SK-N-DZ (cell line): ENCODE data around the gene TDRD3.

Experiments
- DNase-seq: peaks from one replicate; pipeline ENCODE4 v3.0.0-alpha.2; 2015; ENCODE audit warnings: low spot score

TDRD3 gene

DNA sequence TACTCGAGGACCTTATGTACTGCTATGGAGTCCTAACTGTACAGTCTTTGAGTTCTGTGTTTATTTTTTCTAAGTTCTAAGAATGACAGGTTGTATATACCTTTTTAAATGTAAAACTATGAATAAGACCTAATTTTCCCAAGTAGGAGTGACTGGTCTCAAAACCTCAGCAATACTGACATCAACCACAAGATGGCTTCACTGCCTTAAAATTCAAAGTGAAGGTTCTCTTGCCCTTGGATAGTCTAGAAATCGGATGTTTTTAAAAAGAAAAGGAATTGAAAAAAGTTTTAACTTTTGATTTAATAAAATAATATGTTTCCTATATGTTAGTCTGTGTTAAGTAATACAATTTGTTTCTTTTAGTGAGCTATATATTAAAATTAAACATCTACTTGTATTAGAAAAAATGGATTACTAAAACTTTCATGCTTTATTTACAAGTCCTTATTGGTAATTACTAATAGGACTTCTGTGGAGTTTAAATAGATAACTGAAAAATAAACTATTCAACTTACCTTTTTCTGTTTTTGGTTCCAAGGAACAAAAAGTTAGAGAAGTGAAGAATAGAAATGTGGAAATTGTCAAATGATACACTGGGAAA, 52.0 kb downstream of the TDRD3 start:
- DNase-seq: peak; percentile 50

DNA sequence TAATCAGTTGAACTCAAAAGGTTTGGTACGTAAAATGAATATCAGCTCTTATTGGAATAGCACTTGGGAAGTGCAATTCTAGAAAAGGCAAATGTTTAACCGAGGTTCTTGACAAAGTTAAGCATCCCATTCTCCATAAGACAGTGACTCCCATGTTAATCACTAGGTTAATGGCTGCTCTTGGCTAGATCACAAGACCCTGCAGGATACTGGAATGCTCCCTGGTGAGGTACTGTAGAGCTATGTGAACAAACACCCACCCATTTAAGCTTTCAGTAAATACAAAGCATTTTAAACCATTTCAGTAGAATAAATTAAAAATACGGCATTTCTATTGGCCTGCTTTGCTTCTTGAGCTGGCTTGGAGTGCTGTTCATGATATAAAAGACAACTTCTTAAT, 56.5 kb downstream of the TDRD3 start:
- DNase-seq: no peak

DNA sequence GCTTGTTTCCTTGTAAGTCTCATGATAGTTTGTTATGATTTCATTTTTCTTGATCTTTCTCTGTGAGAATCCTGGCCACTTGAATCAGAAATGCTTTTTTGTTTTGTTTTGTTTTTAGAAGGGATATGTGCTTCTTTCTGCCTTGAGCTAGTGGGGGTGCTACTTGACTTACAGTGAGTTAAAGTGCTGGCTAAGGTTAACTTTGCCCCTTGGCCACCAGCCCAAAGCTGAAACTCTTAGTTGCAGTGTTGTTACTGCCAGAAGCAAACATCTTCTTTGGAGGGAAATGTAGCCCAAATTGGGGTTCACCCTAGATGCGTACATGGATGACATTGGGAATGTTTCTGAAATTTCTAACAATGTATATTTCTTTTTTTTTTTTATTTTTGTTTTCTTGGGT, 57.4 kb downstream of the TDRD3 start:
- no peak for DNase-seq

DNA sequence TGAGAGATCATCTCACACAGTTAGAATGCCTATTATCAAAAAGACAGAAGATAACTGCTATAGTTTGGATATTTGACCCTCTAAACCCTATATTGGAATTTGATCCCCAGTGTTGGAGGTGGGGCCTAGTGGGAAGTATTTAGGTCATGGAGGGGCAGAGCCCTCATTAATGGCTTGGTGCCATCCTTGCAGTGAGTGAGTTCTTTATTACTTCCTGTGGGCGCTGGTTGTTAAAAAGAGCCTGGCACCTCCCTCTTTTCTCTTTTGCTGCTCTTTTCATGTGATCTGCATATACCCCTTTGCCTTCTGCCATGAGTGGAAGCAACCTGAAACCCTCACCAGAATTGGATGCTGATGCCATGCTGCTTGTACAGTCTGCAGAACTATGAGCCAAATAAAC, 66.8 kb downstream of the TDRD3 start:
- DNase-seq: no peak

DNA sequence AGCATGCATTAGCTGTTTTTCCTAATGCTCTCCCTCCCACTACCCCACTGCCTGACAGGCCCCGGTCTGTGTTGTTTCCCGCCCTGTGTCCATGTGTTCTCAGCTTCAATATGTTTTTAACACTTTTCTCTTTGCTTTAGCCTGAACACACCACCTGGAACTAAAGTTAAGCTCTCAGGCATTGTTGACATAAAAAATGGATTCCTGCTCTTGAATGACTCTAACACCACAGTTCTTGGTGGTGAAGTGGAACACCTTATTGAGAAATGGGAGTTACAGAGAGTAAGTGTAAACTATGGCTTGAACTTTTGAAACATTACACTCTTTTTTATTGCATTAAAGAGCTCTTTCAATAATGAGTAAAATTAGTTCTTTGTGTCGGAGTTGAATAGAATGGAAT, 70.1 kb downstream of the TDRD3 start:
- DNase-seq: no peak

DNA sequence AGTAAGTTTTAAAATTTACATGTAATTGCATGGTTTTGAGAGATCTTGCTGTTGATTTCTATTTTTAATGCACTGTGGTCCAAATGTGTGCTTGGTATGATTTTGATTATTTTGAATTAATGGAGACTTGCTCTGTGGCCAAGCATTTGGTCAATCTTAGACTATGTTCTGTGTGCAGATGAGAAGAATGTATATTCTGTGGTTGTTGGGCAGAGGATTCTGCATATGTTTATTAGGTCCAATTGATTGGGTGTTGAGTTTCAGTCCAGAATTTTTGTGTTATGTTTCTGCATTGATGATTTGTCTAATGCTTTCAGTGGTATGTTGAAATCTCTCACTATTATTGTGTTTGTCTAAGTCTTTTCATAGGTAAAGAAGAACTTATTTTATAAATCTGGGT, 82.3 kb downstream of the TDRD3 start:
- DNase-seq: no peak

DNA sequence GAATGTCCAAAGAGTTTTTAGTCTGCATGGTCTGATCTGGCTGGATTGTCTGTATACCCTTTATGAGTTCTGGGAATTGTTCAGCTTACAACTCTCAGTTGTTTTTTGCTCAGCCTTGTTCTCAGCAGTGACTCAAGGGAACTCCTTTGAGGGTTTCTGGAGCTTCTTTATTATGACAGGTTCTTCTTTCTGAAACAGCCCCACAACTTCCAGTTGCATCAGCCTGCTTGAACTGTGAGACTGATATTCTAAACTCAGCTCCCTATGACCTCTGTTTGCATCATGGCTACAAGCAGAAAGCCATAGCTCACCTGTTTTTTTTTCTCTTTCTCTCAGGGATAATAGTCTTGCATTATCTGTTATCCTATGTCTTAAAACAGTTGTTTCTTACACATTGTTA, 85.0 kb downstream of the TDRD3 start:
- DNase-seq: no peak

DNA sequence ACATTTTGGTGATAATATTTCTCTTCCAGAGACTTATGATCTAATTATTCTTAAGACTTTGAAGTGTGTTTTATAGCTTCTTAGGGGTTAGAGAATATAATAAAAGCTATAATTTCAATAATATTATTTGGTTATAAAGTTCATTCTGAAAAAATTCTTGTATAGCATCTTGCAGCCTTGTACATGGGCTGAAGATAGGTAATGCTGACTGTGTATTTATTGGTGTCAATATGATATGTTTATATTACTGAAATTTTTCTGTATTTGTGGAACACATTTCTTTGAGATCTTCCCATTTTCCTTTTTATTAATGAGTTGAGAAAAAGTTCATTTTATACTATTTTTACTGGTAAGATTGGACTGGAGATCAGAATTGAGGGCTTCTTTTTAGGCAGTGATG, 87.8 kb downstream of the TDRD3 start:
- DNase-seq: no peak

DNA sequence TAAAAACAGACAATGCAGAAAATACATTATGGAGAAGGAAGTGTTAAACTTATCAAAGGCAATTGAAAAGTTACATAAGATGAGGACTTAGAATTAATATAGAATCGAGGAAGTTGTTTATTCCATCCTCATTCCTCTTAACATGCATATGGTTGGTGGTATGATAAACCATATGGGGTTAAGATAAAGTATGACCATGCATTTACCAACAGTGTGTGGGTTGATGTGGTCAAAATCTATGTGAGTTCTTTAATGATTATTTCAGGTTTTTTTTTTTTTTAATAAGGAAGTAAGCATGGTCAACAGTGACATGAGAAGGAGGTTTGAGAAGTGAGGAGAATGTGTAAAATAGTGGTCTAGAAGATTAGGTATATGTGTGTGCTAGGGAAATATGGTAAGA, 94.5 kb downstream of the TDRD3 start:
- DNase-seq: no peak

DNA sequence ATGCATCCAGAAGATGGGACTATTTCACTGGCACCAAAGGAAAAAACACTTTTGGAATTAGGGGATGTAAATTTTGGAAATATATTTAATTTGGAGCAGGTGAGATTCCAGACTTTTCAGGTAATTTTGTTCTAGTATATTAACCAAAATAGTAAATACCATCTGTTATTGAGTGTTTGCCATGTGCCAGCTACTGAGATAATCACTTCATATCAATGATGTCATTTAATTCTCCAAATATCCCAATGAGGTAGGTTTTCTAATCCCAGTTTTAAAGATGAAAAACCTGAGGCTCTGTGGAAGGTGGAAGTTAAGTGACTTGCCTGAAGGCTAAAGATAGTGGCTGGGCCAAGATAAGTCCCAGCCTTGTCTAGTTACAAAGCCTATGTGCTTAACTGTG, 95.2 kb downstream of the TDRD3 start:
- DNase-seq: no peak

DNA sequence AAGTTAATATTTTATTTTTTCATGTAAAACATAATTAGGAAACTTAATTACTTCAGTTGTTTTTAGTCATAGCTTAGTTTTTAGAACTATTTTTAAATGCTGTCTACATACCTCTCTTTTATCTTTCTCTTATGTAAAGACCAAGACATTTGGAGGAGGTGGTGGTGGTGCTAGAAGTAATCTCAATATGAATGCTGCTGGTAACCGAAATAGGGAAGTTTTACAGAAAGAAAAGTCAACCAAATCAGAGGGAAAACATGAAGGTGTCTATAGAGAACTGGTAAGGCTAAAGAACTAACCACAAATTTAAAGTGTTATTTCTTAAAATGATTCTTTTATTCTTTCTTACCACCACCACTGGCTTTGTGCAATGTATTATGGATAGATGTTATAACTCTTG, 97.3 kb downstream of the TDRD3 start:
- no peak for DNase-seq

DNA sequence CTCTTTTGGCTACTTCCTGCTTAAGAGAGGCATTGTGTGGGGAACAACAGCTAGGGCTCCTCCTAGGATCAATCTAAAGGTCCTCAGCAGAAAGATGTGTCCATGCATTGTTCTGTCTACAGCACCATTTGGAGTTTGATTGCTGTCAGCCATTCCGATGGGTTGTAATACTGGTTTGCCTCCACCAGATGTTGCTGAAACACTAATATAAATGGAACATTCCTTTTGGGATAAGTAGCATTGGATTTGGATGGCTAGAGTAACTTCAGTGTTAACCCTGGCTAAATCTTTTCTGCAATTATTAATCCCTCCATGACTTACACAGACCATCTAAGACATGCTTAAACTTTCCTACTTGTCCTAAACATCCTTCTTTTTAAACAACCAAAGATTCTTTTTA, 104.2 kb downstream of the TDRD3 start:
- DNase-seq: no peak

DNA sequence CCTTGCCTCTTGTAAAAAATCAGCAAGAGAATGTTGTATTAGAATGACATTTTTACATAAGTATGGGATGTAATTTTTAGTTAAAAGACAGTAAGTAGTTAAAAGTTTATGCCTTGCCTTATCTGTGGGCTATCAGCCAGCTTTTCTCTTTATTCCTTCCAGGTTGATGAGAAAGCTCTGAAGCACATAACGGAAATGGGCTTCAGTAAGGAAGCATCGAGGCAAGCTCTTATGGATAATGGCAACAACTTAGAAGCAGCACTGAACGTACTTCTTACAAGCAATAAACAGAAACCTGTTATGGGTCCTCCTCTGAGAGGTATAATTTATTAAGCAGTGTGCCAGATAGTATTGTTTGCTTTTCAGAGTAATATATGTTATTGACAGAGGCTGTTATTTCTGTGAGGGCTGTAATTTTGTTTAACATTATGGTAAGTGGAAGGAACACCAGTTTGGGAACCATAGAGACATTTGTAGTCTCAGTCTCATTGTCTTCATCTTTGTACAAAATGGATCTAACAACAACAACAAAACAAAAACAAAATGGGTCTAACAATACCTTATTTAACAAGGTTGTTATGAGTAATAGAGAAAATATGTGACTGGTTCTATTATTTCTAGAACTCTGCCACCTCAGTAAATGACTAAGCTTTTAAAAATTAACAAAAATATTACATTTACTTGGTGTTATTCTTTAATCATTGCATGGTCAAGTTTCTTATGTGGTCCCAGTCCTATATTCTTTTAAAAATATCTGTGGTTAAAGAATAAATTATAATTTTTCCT, 112.8 kb downstream of the TDRD3 start:
- no peak for DNase-seq

DNA sequence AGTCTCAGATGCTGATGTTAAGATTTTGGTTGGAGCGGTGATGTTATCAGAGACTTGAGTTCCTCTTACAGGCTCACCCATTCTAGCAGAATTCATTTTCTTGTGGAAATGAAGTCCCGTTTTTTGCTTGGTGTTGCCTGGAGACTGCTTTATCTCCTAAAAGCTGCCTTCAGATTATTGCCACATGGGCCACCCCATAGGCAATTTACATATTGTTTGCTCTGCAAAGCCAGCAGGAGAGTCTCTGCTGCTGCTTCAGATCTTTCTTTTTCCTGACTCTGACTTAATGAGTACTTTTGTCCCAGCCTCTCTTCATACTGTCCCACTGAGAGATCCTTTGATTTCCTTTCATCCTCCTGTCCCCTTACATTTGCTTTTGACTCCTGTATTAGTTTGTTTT, 114.6 kb downstream of the TDRD3 start:
- no peak for DNase-seq

DNA sequence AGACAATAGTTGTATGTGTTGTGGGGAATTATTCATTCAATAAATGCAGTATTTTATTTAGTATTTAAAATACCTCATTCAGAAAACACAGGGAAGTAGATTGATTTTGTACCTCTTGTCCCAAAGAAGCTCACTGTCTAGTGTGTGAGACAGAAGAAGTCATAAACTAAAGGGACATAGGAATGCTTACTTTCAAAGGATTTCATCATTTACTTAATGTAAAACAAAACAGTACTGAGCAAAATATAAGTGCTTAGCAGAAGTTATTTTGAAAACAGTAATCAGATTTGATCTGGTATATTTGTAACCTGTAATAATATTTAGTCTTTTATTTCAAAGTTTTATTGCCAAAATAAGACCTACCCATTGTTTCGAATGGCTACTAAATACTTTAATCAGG, 117.9 kb downstream of the TDRD3 start:
- DNase-seq: no peak

DNA sequence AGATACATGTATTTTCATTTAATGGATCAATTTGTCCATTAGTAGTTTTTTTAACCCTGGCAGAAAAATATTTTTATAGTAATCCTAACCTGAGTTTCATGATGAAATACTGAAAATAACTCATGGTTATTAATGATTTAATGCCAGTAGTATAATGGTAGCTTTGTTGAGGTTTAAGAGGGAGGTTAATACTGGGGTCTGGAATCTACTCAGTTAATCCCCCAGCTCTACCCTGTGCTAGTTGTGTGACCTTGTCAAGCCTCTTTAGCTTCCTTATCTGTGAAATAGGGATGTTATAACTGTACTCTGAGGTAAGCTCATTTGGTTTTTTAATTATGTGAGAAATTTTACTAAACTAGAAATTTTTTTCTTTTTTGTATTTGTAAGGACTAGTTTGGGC, 122.5 kb downstream of the TDRD3 start:
- DNase-seq: no peak

DNA sequence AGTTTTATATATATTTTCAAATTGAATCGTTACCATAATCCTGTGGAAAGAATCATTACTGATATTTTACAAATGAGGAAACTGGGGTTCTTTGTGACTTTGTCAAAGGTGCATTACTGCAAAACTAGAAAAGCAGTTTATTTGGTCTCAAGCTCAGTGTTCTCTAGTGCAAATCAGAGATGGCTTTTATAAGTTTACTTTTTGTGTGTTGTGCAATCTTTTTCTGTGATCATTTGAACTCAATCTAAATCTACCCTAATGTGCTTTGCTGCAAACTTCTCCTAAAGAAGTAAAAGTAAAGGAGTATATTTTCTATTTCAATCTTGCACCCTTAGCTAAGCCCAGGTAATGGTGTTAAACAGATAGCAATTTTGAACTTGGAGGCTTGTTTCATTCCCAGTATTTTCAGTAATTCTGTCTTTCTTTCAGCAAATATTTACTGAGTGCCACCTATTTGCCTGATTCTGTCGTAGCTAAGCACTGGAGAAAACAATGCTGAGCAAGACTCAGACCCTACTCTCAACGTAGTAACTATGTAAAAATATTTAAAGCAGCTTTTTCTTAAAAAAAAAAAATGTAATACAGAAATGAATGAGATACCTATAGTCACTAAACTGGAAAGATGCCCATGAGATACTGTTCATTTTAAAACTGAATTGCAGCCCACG, 124.0 kb downstream of the TDRD3 start:
- DNase-seq: no peak

DNA sequence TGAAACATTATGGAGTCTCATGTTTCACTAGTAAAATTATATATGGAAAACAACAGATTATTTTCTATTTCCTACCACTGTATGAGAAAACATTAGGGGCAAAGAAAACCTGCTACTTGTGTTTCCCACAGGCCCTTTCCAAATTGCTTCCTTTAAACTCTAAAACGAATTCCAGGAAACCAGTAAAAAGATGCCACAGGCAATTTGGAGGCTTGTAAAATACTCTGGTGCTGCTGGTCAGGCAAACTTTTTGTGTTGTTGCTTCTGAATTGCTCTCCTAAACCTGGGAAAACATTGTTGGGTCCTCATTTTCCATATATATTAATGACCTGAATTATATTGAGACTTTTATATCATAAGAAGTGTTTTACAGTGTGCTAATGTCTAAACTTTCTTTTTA, 141.5 kb downstream of the TDRD3 start:
- no peak for DNase-seq

DNA sequence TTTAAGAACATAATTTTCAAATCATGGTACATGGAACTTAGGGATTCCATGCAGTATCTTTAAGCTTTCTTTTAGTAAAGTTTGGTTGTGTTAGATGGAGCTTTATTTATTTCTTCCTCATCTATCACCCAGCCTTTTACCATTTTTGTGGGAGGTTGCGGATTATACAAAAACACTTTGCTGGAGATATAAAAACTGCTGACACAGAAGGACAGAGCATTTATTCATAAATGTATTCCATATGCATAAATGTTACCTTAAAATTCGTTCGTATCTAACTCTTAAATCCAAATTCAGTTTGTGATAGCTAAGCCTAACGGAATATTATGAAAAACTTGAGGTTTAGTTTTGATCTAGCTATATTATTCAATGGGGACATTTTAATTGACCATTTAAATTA, 143.3 kb downstream of the TDRD3 start:
- DNase-seq: no peak

DNA sequence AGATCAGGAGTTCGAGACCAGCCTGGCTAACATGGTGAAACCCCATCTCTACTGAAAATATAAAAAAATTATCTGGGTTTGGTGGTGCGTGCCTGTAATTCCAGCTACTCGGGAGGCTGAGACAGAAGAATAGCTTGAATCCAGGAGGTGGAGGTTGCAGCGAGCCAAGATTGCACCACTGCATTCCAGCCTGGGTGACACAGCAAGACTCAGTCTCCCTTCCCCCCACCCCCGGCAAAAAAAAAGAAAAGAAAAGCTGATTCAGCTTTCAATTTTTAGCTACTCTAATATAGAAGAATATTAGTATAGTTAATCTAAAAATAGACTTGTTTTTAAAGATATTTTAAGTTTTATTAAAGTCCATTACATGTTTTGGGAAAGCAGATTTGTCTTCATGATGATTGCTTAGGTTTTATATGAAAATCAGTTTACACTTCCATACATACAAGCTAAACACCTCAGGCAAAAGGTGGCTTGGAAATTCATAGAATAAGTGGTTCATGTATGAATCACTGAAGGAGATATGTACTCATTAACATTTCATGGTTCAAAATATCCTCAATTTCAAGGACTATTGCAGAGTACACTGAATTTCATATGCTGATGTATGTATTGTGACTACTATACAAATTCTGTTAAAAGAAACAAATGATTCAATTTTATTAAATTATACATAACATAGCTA, 165.2 kb downstream of the TDRD3 start:
- no peak for DNase-seq

DNA sequence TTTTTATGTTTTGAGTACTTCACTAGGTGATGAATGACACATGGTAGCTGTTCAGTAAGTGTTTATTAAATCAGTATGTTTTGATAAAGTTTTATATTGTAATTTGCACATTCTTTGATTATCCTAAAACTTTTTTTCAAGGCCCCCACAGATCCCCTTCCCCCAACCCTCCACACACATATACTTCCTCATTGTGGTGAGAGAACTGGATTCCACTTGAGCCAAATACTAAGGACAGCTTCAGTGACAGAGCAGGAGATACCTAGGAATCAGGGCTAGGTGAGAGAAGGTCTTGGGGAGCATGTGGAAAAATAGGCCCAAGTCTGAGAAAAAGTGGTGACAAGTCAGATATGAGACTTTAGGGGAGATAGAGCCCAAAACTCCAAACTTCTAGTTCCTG, 174.6 kb downstream of the TDRD3 start:
- DNase-seq: no peak

DNA sequence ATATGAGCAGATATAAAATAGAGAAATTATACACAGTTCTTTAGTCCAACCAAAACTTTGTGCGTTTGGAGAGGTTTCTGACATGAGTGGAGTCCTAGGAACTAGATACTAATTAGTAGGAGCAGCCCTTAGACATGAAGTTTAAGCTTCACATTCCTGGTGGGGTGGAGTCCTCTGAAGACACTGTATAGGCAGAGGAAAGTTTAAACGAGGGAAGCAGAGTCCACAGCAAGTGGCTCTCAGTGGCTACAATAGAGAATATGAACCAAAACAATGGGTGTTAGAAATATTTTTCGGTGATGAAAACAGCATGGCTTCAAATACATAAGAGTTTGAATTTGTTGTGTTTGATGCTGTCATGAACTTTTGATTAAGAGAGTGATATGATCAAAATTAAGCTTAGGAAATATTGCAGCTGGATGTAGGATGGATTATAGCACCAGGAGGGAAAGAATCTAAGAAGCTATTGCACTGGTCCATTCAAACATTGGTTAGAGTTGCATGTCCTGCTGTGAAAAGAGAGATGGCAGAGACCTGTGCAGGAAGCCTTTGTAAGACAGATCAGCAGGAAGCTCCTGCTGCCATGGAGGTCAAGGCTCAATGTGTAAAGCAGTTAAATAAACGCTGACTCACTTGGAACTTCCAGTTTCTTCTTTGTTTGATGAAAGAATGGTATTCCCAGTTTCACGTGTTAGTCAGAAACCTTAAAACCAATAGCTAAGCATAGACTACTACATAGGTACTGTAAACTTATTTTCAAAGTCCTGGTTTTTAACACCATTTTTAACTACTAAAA, 175.2 kb downstream of the TDRD3 start:
- DNase-seq: no peak
